CD4-positive, CD25-positive, alpha-beta regulatory T cell (primary cell): Measurements from ENCODE around the gene TARBP2. TPM values are rescaled to one million over a fixed set of nuclear protein-coding genes. Genes with fewer than 3 reads are reported as not detected.
A peak's percentile ranks its signal among the peaks of the same experiment; 100 is the strongest.

ENCODE experiments used
- ATAC-seq, 2 donors: fragments of 150-1000 bp; cut with Tn5 transposase; one replicate each; pipeline ENCODE4 v1.10.0; 2021; ENCODE audit warnings: low read depth in 2 of 2, moderate number of reproducible peaks in 2 of 2, moderate library complexity in 1 of 2
- DNase-seq, 3 donors: peaks; one replicate each; pipeline versions ENCODE4 v3.0.0 to v3.0.0-alpha.2; 2012 to 2022; ENCODE audit warnings: mixed read lengths in 1 of 3
- H3K27ac ChIP-seq: one replicate; pipeline ENCODE4 v1.7.0; 2013; ENCODE audit warnings: mild to moderate bottlenecking, low read length; ENCODE audit not compliant: insufficient read depth, poor library complexity, severe bottlenecking
- H3K27me3 ChIP-seq: one replicate; pipeline ENCODE4 v1.7.0; 2013; ENCODE audit warnings: low read length; ENCODE audit not compliant: control insufficient read depth, insufficient read depth
- H3K36me3 ChIP-seq: one replicate; pipeline ENCODE4 v1.7.0; 2013; ENCODE audit warnings: mild to moderate bottlenecking, low read length, moderate library complexity; ENCODE audit not compliant: control insufficient read depth, insufficient read depth
- H3K4me1 ChIP-seq: 2 replicates; pipeline ENCODE4 v1.7.0; 2013; ENCODE audit warnings: mild to moderate bottlenecking, low read length; ENCODE audit not compliant: insufficient read depth, control insufficient read depth, poor library complexity, severe bottlenecking
- H3K4me3 ChIP-seq: one replicate; pipeline ENCODE4 v1.7.0; 2013; ENCODE audit warnings: low read depth, mild to moderate bottlenecking, low read length, moderate library complexity
- H3K9me3 ChIP-seq, 2 experiments: 1 replicate in 1 of 2; 2 replicates in 1 of 2; pipeline ENCODE4 v1.7.0; 2013; ENCODE audit warnings: low read length in 2 of 2, mild to moderate bottlenecking in 1 of 2, moderate library complexity in 1 of 2; ENCODE audit not compliant: control insufficient read depth in 2 of 2
- H3K27ac Mint-ChIP-seq, 3 donors: one replicate each; pipeline ENCODE4 v1.8.0; 2020 to 2022; ENCODE audit warnings: mild to moderate bottlenecking in 3 of 3, mixed read lengths in 3 of 3, moderate library complexity in 2 of 3
- H3K27me3 Mint-ChIP-seq: one replicate; pipeline ENCODE4 v1.8.0; 2022; ENCODE audit warnings: mild to moderate bottlenecking, mixed read lengths
- H3K36me3 Mint-ChIP-seq: one replicate; pipeline ENCODE4 v1.8.0; 2020; ENCODE audit warnings: mixed read lengths
- H3K4me1 Mint-ChIP-seq, 4 donors: one replicate each; pipeline ENCODE4 v1.8.0; 2020 to 2022; ENCODE audit warnings: mixed read lengths in 4 of 4, mild to moderate bottlenecking in 1 of 4
- H3K4me3 Mint-ChIP-seq, 4 donors: one replicate each; pipeline ENCODE4 v1.8.0; 2020 to 2022; ENCODE audit warnings: mild to moderate bottlenecking in 4 of 4, mixed read lengths in 4 of 4, moderate library complexity in 3 of 4
- H3K9me3 Mint-ChIP-seq, 7 donors: one replicate each; pipeline ENCODE4 v1.8.0; 2020 to 2022; ENCODE audit warnings: mixed read lengths in 7 of 7, mild to moderate bottlenecking in 3 of 7, moderate library complexity in 2 of 7
- polyA plus RNA-seq, 4 donors: library from polyadenylated mRNA; unstranded; fragments of 300-500 nt; fragmentation: Illumina TruSeq; gene quantifications; one replicate each; pipeline ENCODE4 v1.2.3, GENCODE V29; 2021
- total RNA-seq: library from RNA; stranded (reverse); gene quantifications from one replicate; pipeline ENCODE4 v1.2.3, GENCODE V29; 2022

TARBP2 gene
- total and polyA plus RNA-seq, 5 donors from 2014 or later: 22.5 to 29.1 (median 25.1) TPM

- H3K9me3 ChIP-seq: no peaks in the 10 kb centered on the region
- H3K27ac Mint-ChIP-seq: peak overlapping the region in 1 of 3 donors; percentile 69
- H3K4me1 Mint-ChIP-seq: peaks cover 0 to 4% (median 2%) of the 10 kb centered on the region in 4 donors
- H3K9me3 Mint-ChIP-seq: no peaks in the 10 kb centered on the region
- no peak overlapping the region for H3K27ac ChIP-seq
- H3K4me1 ChIP-seq: peaks cover under 1% of the 10 kb centered on the region
- DNase-seq (no peak), ATAC-seq (no peak)
- H3K36me3 Mint-ChIP-seq: peaks cover 32% of the 10 kb centered on the region
- no peaks in the 10 kb centered on the region for H3K27me3 Mint-ChIP-seq
- H3K36me3 ChIP-seq: peaks cover 53% of the 10 kb centered on the region
- no peak overlapping the region for H3K4me3 Mint-ChIP-seq
- H3K27me3 ChIP-seq: no peaks in the 10 kb centered on the region
- H3K4me3 ChIP-seq: no peak overlapping the region
Measured at GRCh38 chr12:53513712-53514410, 12.8 kb downstream of the TARBP2 start.

DNA sequence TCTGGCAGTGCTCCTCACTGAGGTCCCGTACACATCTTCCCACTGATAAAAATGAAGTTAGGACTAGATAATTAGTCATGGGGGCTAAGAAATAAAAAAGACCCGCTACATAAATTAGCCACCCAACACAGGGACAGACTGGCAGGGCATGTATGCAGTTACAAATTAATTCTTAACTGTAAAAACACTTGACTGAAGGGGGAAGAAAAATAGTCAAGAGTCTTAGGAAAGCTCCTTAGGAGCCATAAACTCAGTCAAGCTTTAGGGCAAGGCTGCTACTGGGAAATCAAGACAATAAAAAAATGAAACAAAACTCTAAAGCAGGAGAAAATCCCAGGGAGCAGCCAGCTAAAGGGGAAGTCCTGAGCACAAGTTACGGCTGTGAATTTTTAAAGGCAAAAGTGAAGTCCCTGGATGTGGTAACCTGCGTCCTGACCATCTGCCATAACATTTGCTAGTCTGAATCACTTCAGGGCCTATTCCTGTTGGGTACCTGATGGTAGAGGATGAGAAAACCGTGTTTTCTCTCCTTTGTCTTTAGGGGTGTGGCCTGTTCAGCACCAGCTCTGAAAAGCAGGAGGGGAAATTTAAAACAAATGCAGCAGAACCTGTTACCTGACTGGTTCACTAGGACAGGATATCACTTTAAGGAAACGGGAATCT, 13.7 kb downstream of the TARBP2 start:
- no peaks in the 10 kb centered on the region for H3K27me3 ChIP-seq
- H3K4me1 Mint-ChIP-seq: peaks cover 0 to 4% (median 0%) of the 10 kb centered on the region in 4 donors
- H3K4me3 ChIP-seq: no peak overlapping the region
- no peak overlapping the region for H3K27ac ChIP-seq
- DNase-seq (no peak), ATAC-seq (no peak)
- H3K4me1 ChIP-seq: no peaks in the 10 kb centered on the region
- no peaks in the 10 kb centered on the region for H3K9me3 Mint-ChIP-seq
- H3K4me3 Mint-ChIP-seq: no peak overlapping the region
- H3K36me3 ChIP-seq: peaks cover 61% of the 10 kb centered on the region
- no peaks in the 10 kb centered on the region for H3K27me3 Mint-ChIP-seq
- H3K9me3 ChIP-seq: no peaks in the 10 kb centered on the region
- H3K36me3 Mint-ChIP-seq: peaks cover 32% of the 10 kb centered on the region
- peak overlapping the region in 2 of 3 donors; percentile 4 to 45 for H3K27ac Mint-ChIP-seq

GRCh38 chr12:53515291-53515680, 14.2 kb downstream of the TARBP2 start:
- H3K27me3 Mint-ChIP-seq: no peaks in the 10 kb centered on the region
- H3K27ac Mint-ChIP-seq: peak overlapping the region in 2 of 3 donors; percentile 4 to 45
- no peak overlapping the region for H3K4me3 ChIP-seq
- H3K36me3 ChIP-seq: peaks cover 65% of the 10 kb centered on the region
- H3K36me3 Mint-ChIP-seq: peaks cover 35% of the 10 kb centered on the region
- no peak overlapping the region for H3K27ac ChIP-seq
- H3K9me3 Mint-ChIP-seq: no peaks in the 10 kb centered on the region
- ATAC-seq (no peak), DNase-seq (no peak)
- no peak overlapping the region for H3K4me3 Mint-ChIP-seq
- H3K27me3 ChIP-seq: no peaks in the 10 kb centered on the region
- peaks cover 0 to 4% (median 0%) of the 10 kb centered on the region in 4 donors for H3K4me1 Mint-ChIP-seq
- H3K4me1 ChIP-seq: no peaks in the 10 kb centered on the region
- no peaks in the 10 kb centered on the region for H3K9me3 ChIP-seq

DNA sequence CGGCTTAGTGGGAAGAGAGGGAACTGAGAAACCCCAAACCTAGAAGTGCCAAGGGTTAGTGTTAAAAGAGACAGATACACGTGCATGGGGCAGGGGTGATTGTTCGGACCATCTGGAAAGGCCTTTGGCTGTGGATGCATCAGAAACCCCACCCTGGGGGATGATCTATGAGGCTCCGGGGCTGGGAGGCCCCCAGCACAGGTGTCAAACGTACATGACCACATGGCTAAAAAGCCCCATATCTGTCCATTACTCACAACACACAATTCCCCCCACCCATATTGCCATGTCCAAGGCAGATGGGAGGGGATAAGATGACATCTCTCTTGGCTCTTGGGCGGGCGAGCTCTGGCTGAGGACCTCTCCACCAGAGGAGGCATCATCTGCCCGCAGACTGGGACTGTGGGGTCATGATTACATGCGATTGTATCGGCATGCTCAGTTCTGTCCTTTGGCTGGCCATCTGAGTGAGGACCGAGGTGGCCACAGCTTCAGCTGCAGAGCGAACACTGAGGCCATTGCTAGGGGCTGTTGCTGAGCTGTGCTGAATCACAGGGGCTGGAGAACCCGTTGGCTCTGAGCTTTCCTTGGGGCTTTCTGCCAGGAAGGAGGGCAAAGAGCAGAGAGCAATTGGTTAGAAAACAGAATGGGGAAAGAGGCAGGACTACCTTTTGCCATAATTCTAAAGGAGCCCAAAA, 15.8 kb downstream of the TARBP2 start:
- Histone ChIP-seq H3K27ac (no peak overlapping the region), H3K27me3 (no peaks in the 10 kb centered on the region), H3K4me3 (no peak overlapping the region), H3K36me3 (peaks cover 75% of the 10 kb centered on the region), H3K4me1 (no peaks in the 10 kb centered on the region), H3K9me3 (no peaks in the 10 kb centered on the region)
- Mint-ChIP-seq H3K27me3 (no peaks in the 10 kb centered on the region), H3K9me3 (no peaks in the 10 kb centered on the region), H3K4me1 (no peaks in the 10 kb centered on the region), H3K36me3 (peaks cover 41% of the 10 kb centered on the region), H3K4me3 (no peak overlapping the region), H3K27ac (peak overlapping the region in 2 of 3 donors; percentile 55 to 69)
- DNase-seq (no peak), ATAC-seq (no peak)

GRCh38 chr12:53518381-53518780, 17.3 kb downstream of the TARBP2 start:
- Mint-ChIP-seq H3K36me3 (peaks cover 48% of the 10 kb centered on the region), H3K4me3 (no peak overlapping the region), H3K9me3 (no peaks in the 10 kb centered on the region), H3K27me3 (no peaks in the 10 kb centered on the region), H3K4me1 (no peaks in the 10 kb centered on the region), H3K27ac (no peak overlapping the region)
- H3K9me3 ChIP-seq: no peaks in the 10 kb centered on the region
- no peaks in the 10 kb centered on the region for H3K4me1 ChIP-seq
- no peak for ATAC-seq
- H3K27ac ChIP-seq: no peak overlapping the region
- H3K27me3 ChIP-seq: no peaks in the 10 kb centered on the region
- no peak for DNase-seq
- no peak overlapping the region for H3K4me3 ChIP-seq
- H3K36me3 ChIP-seq: peaks cover 80% of the 10 kb centered on the region

- H3K27ac ChIP-seq: no peak overlapping the region
- Mint-ChIP-seq H3K4me3 (no peak overlapping the region), H3K4me1 (no peaks in the 10 kb centered on the region), H3K27ac (no peak overlapping the region), H3K9me3 (no peaks in the 10 kb centered on the region), H3K36me3 (peaks cover 33% of the 10 kb centered on the region), H3K27me3 (no peaks in the 10 kb centered on the region)
- no peak for ATAC-seq
- H3K4me3 ChIP-seq: no peak overlapping the region
- no peaks in the 10 kb centered on the region for H3K27me3 ChIP-seq
- H3K36me3 ChIP-seq: peaks cover 66% of the 10 kb centered on the region
- DNase-seq: no peak
- no peaks in the 10 kb centered on the region for H3K9me3 ChIP-seq
- no peaks in the 10 kb centered on the region for H3K4me1 ChIP-seq
Measured at GRCh38 chr12:53523131-53523530, 22.0 kb downstream of the TARBP2 start.

GRCh38 chr12:53524476-53524875, 23.4 kb downstream of the TARBP2 start:
- DNase-seq: no peak

More at GRCh38 chr12:53524476-53524875, 23.4 kb downstream of the TARBP2 start:
- ATAC-seq: no peak
- H3K9me3 ChIP-seq: no peaks in the 10 kb centered on the region
- H3K27me3 Mint-ChIP-seq: no peaks in the 10 kb centered on the region
- peaks cover 33% of the 10 kb centered on the region for H3K36me3 Mint-ChIP-seq
- H3K4me1 ChIP-seq: no peaks in the 10 kb centered on the region
- H3K36me3 ChIP-seq: peaks cover 59% of the 10 kb centered on the region
- no peak overlapping the region for H3K4me3 Mint-ChIP-seq
- no peak overlapping the region for H3K4me3 ChIP-seq
- H3K9me3 Mint-ChIP-seq: no peaks in the 10 kb centered on the region
- no peak overlapping the region for H3K27ac ChIP-seq
- no peak overlapping the region for H3K27ac Mint-ChIP-seq
- no peaks in the 10 kb centered on the region for H3K27me3 ChIP-seq
- H3K4me1 Mint-ChIP-seq: no peaks in the 10 kb centered on the region
